Stimulated activated memory B cell treated with anti-CD40 and anti-IgM and Interleukin-4, amounts not matched to agents 10 μg/mL and 1 μg/mL and 100 μg/mL, for 72 hours (primary cell): ENCODE data around the gene POPDC2.
"Not testable (repeated sequence)": the region's sequence is repeated elsewhere in the genome, so short reads cannot be mapped to it uniquely, and the experiment has no call there.

ENCODE experiments used
- ATAC-seq: fragments of 150-1000 bp; cut with Tn5 transposase; 2 replicates; pipeline ENCODE4 v1.10.0; 2021
- H3K27ac Mint-ChIP-seq: one replicate; pipeline ENCODE4 v1.8.0; 2022; ENCODE audit warnings: mild to moderate bottlenecking, mixed read lengths
- H3K27me3 Mint-ChIP-seq: one replicate; pipeline ENCODE4 v1.8.0; 2022; ENCODE audit warnings: mixed read lengths
- H3K36me3 Mint-ChIP-seq: one replicate; pipeline ENCODE4 v1.8.0; 2022; ENCODE audit warnings: mixed read lengths
- H3K4me1 Mint-ChIP-seq: one replicate; pipeline ENCODE4 v1.8.0; 2022; ENCODE audit warnings: mixed read lengths
- H3K4me3 Mint-ChIP-seq: one replicate; pipeline ENCODE4 v1.8.0; 2022; ENCODE audit warnings: mild to moderate bottlenecking, moderate library complexity, mixed read lengths
- H3K9me3 Mint-ChIP-seq: one replicate; pipeline ENCODE4 v1.8.0; 2022; ENCODE audit warnings: mixed read lengths

POPDC2 gene, protein sequence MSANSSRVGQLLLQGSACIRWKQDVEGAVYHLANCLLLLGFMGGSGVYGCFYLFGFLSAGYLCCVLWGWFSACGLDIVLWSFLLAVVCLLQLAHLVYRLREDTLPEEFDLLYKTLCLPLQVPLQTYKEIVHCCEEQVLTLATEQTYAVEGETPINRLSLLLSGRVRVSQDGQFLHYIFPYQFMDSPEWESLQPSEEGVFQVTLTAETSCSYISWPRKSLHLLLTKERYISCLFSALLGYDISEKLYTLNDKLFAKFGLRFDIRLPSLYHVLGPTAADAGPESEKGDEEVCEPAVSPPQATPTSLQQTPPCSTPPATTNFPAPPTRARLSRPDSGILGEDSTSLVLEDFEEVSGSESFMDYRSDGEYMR

GRCh38 chr3:119660474-119661440 lies at the start of gene POPDC2:
TSS of gene POPDC2 (minus strand) at chr3:119660589. CDS start at chr3:119660423, 166 bp downstream.
- peaks cover 50% of the 10 kb centered on the region for H3K4me1 Mint-ChIP-seq
- peak within 1 kb of the TSS; percentile 5 for H3K27ac Mint-ChIP-seq
- peaks cover 42% of the 10 kb centered on the region for H3K36me3 Mint-ChIP-seq
- H3K4me3 Mint-ChIP-seq, result no peak within 1 kb of the TSS
- ATAC-seq, result no peak
- H3K27me3 Mint-ChIP-seq, result no peaks in the 10 kb centered on the region
- no peaks in the 10 kb centered on the region for H3K9me3 Mint-ChIP-seq

- peaks cover 39% of the 10 kb centered on the region for H3K4me1 Mint-ChIP-seq
- peaks cover 9% of the 10 kb centered on the region for H3K9me3 Mint-ChIP-seq
- no peaks in the 10 kb centered on the region for H3K27me3 Mint-ChIP-seq
- H3K36me3 Mint-ChIP-seq, result peaks cover 6% of the 10 kb centered on the region
- peak overlapping the region; percentile 80 for H3K4me3 Mint-ChIP-seq
- no peak overlapping the region for H3K27ac Mint-ChIP-seq
- no peak for ATAC-seq
Measured at GRCh38 chr3:119703820-119704531, 43.6 kb upstream of the POPDC2 start.

DNA sequence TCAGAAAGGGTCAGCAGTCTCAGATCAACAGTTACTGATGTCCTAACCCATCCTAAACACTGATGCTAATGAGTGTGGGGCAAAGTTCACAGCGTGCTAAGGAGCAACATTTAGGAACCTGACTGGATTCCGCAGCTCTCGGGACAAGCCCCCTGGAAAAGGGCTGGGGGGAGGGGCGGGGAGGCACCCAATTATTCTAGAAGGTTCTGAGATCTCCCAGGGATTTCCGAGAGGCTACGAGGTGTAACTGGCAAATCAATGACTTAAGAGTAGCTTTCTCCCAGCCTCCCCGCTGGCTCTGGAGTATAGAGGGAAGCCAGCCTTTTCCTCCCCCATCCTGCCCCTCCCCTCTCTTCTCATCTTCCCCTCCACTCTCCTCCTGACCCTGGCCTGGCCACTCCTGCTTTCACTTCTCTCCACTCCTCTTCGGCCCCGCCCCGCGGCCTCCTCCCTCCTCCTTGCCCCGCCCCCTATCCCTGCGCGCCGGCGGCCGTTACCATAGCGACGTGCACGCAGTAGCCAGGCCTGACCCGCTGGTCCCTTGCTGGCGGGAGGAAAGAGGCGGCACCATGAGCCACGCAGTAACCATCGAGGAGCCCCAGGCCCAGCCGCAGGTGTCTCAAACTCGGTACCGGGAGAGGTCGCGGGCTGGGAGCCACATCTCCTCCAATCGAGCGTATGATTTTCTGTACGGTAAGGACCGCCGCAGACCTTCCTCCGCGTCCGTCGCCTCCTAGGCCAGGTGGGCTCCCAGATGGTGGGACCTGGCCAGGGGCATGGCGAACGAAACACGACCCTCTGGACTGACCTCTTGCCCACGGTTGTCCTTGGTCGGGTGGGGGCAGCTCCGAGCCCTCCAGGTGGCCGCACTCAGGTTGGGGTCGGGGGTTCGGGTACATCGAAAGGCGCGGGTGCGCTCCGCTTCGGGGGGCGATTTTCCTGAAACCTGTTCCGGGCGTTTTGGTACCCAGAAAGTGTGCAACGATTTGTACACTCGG lies 42.4 kb upstream of the POPDC2 start, which contains the start of gene CFAP91:
CFAP91 (plus strand) TSS at position 493 of the 998 bp plus-strand sequence; CDS start at position 570, 77 bp downstream.
- Mint-ChIP-seq H3K9me3 (peaks cover 9% of the 10 kb centered on the region), H3K36me3 (peaks cover 6% of the 10 kb centered on the region), H3K27me3 (no peaks in the 10 kb centered on the region), H3K4me1 (peaks cover 44% of the 10 kb centered on the region), H3K4me3 (peak within 1 kb of the TSS; percentile 80), H3K27ac (peak within 1 kb of the TSS; percentile 80)
- peak; percentile 98 for ATAC-seq

- ATAC-seq, result no peak
- peaks cover 6% of the 10 kb centered on the region for H3K36me3 Mint-ChIP-seq
- peak overlapping the region; percentile 94 for H3K27ac Mint-ChIP-seq
- peaks cover 56% of the 10 kb centered on the region for H3K4me1 Mint-ChIP-seq
- H3K27me3 Mint-ChIP-seq, result no peaks in the 10 kb centered on the region
- H3K4me3 Mint-ChIP-seq, result peak overlapping the region; percentile 9
- peaks cover 9% of the 10 kb centered on the region for H3K9me3 Mint-ChIP-seq
Measured at GRCh38 chr3:119700920-119701734, 40.7 kb upstream of the POPDC2 start.

DNA sequence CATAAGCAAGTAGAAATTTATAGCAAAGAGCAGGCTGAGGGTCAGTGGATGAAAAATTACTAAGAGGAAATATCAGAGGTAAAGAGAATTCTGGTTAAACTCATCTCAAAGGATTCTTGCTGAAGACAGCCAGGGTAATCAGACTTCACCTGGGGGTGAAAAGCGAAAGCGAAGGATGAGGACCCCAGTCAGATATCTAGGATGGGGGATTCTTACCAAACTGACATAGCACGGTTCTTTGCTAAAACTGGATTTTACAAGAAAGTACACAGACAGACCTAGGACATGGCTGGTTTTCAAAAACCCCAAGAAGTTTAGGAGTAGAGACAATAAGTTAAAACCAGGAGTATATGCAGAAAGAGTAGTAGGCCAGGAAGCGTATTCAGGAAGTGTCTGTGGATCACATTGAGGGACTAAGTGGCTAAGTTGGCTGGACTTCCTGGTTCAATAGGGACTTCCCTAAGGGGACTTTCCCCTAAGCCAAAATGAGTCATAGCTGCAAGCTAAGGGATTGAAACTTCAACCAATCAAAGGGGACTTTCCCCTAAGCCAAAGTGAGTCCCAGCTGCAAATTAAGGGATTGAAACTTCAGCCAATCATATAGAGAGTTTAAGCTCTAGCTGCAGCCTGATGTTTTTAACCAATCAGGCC lies 40.0 kb upstream of the POPDC2 start:
- peak; percentile 25 for ATAC-seq
- H3K36me3 Mint-ChIP-seq, result peaks cover 6% of the 10 kb centered on the region
- H3K9me3 Mint-ChIP-seq, result peaks cover 9% of the 10 kb centered on the region
- no peaks in the 10 kb centered on the region for H3K27me3 Mint-ChIP-seq
- peak overlapping the region; percentile 9 for H3K4me3 Mint-ChIP-seq
- H3K4me1 Mint-ChIP-seq, result peaks cover 56% of the 10 kb centered on the region
- peak overlapping the region; percentile 94 for H3K27ac Mint-ChIP-seq

DNA sequence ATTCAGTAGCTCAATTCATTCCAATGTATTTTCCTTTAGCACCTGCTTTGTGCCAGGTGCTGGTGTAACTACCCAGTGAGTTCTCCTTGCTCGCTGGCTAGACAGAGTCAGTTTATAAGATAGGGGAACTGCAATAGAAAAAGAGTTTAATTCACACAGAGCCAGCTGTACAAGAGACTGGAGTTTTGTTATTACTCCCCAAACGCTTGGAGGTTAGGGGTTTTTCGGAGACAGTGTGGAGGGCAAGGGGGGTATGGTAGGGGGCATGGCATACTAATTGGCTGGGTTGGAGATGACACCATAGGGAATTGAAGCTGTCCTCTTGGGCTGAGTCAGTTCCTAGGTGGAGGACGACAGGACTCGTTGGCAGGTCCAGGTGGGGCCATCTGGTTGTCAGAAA lies 37.0 kb upstream of the POPDC2 start:
- ATAC-seq, result peak; percentile 88
- Mint-ChIP-seq H3K36me3 (peaks cover 6% of the 10 kb centered on the region), H3K9me3 (peaks cover 9% of the 10 kb centered on the region), H3K27ac (peak overlapping the region; percentile 82), H3K27me3 (no peaks in the 10 kb centered on the region), H3K4me3 (no peak overlapping the region), H3K4me1 (peaks cover 42% of the 10 kb centered on the region)

DNA sequence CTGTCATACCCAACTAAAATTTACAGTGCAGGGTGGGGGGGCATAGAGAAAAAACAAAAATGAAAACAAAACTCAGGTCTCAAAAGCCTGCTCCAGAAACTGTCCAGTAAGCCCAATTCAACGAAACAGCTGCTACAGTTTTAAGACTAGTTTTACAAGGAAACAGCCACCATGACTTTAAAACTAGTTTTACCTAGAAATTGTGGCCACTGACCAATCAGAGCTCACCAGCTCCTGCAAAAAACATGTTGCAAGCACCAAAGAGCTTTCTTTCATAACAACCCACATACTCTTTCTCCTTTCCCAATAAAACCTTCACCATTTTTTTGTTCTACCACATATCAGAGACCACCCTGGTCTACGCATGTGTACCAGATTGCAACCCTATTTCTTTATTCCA lies 35.1 kb upstream of the POPDC2 start:
- ATAC-seq, result no peak
- Mint-ChIP-seq H3K4me1 (peaks cover 31% of the 10 kb centered on the region), H3K27ac (no peak overlapping the region), H3K36me3 (peaks cover under 1% of the 10 kb centered on the region), H3K27me3 (no peaks in the 10 kb centered on the region), H3K9me3 (peaks cover 3% of the 10 kb centered on the region), H3K4me3 (no peak overlapping the region)

- Mint-ChIP-seq H3K27me3 (no peaks in the 10 kb centered on the region), H3K4me1 (no peaks in the 10 kb centered on the region), H3K27ac (no peak overlapping the region), H3K36me3 (no peaks in the 10 kb centered on the region), H3K4me3 (no peak overlapping the region), H3K9me3 (no peaks in the 10 kb centered on the region)
- no peak for ATAC-seq
Measured at GRCh38 chr3:119690043-119690656, 29.8 kb upstream of the POPDC2 start.

- Mint-ChIP-seq H3K4me1 (peaks cover 6% of the 10 kb centered on the region), H3K4me3 (no peak overlapping the region), H3K36me3 (no peaks in the 10 kb centered on the region), H3K9me3 (no peaks in the 10 kb centered on the region), H3K27ac (no peak overlapping the region), H3K27me3 (no peaks in the 10 kb centered on the region)
- no peak for ATAC-seq
Measured at GRCh38 chr3:119683421-119683820, 23.0 kb upstream of the POPDC2 start.

GRCh38 chr3:119681279-119681678 lies 20.9 kb upstream of the POPDC2 start:
- ATAC-seq, result no peak
- Mint-ChIP-seq H3K27ac (no peak overlapping the region), H3K4me3 (no peak overlapping the region), H3K27me3 (no peaks in the 10 kb centered on the region), H3K9me3 (no peaks in the 10 kb centered on the region), H3K4me1 (peaks cover 18% of the 10 kb centered on the region), H3K36me3 (no peaks in the 10 kb centered on the region)

DNA sequence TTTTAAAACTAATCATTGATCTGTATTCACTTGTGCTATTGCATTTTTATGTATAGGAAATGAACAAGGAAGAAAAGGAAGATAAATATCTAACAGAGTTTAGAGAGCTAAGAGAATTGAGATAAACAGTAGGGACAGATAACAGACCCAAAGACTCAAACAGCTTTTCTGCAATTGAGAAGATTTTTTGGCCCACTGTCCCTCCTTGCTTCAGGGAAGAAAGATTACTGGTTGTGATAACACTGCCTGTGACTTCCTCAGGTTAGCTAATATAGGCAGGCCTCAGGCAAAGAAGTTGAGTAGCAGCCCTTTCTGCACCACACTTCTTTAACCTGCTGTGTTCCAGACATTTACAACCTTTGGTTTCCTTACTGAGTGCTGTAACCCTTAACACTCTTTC lies 19.5 kb upstream of the POPDC2 start:
- no peak for ATAC-seq
- H3K36me3 Mint-ChIP-seq, result peaks cover 9% of the 10 kb centered on the region
- no peaks in the 10 kb centered on the region for H3K9me3 Mint-ChIP-seq
- no peaks in the 10 kb centered on the region for H3K27me3 Mint-ChIP-seq
- peaks cover 32% of the 10 kb centered on the region for H3K4me1 Mint-ChIP-seq
- no peak overlapping the region for H3K4me3 Mint-ChIP-seq
- H3K27ac Mint-ChIP-seq, result no peak overlapping the region

DNA sequence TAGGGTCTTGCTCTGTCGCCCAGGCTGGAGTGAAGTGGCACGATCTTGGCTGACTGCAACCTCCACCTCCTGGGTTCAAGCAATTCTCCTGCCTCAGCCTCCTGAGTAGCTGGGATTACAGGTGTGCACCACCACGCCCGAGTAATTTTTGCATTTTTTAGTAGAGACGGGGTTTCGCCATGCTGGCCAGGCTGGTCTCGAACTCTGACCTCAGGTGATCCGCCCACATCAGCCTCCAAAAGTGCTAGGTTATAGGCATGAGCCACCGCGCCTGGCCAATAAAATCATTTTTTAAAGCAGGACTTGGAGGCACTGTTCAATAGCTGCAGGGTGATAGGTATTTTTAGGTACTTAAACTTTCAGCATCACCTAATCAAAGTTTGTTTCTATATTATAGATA lies 17.8 kb upstream of the POPDC2 start:
- Mint-ChIP-seq H3K36me3 (peaks cover 20% of the 10 kb centered on the region), H3K4me1 (peaks cover 35% of the 10 kb centered on the region), H3K27ac (peak overlapping the region; percentile 84)
- not testable (repeated sequence) for H3K4me3 Mint-ChIP-seq, ATAC-seq, H3K27me3 Mint-ChIP-seq, H3K9me3 Mint-ChIP-seq

DNA sequence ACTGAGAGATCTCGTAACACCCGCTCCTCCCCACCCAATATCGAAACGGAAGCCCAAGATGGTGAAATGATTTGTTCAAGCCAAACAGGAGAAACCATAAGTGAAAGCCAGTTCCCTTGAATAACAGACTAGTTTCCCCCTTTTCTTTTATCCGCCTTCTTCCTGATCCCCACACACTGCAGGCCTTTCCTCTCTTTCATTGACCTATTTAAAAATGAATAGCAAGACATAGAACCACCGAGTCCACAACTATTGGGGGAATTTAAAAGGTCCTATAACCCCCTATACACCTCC lies 17.2 kb upstream of the POPDC2 start:
- no peak for ATAC-seq
- Mint-ChIP-seq H3K4me1 (peaks cover 35% of the 10 kb centered on the region), H3K4me3 (peak overlapping the region; percentile 83), H3K27me3 (no peaks in the 10 kb centered on the region), H3K9me3 (no peaks in the 10 kb centered on the region), H3K36me3 (peaks cover 26% of the 10 kb centered on the region), H3K27ac (peak overlapping the region; percentile 84)
